Measurements from ENCODE around the gene BASP1. TPM values are rescaled to one million over a fixed set of nuclear protein-coding genes. Genes with fewer than 3 reads are reported as not detected.
"Not testable (repeated sequence)": the region's sequence is repeated elsewhere in the genome, so short reads cannot be mapped to it uniquely, and the experiment has no call there.

The BASP1 gene
- total RNA-seq, 4 donors from 2014 or later: 19.8 to 53.9 (median 32.5) TPM

GRCh38 chr5:17249029-17249634 lies 31.7 kb downstream of the BASP1 start:
- DNase-seq (ENCODE audit: low spot score) (no peak), ATAC-seq (ENCODE audit: low FRiP score) (peak; percentile 90)
- TF ChIP-seq CTCF (IDR thresholded peaks at IDR 0.05): no peak

GRCh38 chr5:17249841-17250240 lies 32.4 kb downstream of the BASP1 start:
- not testable (repeated sequence) for ATAC-seq (ENCODE audit: low FRiP score); DNase-seq (ENCODE audit: low spot score)

GRCh38 chr5:17252543-17252942 lies 35.1 kb downstream of the BASP1 start:
- no peak for DNase-seq (ENCODE audit: low spot score)
- no peak for TF ChIP-seq CTCF (IDR thresholded peaks at IDR 0.05)
- ATAC-seq (ENCODE audit: low FRiP score): no peak

- no peak for DNase-seq (ENCODE audit: low spot score)
- ATAC-seq (ENCODE audit: low FRiP score): no peak
- no peak for TF ChIP-seq CTCF (IDR thresholded peaks at IDR 0.05)
Observed at GRCh38 chr5:17255471-17256021, 38.1 kb downstream of the BASP1 start.

GRCh38 chr5:17256171-17256570 lies 38.7 kb downstream of the BASP1 start:
- ATAC-seq (ENCODE audit: low FRiP score) (no peak), DNase-seq (ENCODE audit: low spot score) (no peak)
- no peak for TF ChIP-seq CTCF (IDR thresholded peaks at IDR 0.05)

- no peak for ATAC-seq (ENCODE audit: low FRiP score)
- no peak for DNase-seq (ENCODE audit: low spot score)
- no peak for TF ChIP-seq CTCF (IDR thresholded peaks at IDR 0.05)
Observed at GRCh38 chr5:17256839-17257238, 39.4 kb downstream of the BASP1 start.

GRCh38 chr5:17257705-17258273 lies 40.4 kb downstream of the BASP1 start:
- DNase-seq (ENCODE audit: low spot score): no peak
- no peak for ATAC-seq (ENCODE audit: low FRiP score)
- no peak for TF ChIP-seq CTCF (IDR thresholded peaks at IDR 0.05)

Data from omental fat pad (tissue), 4 donors.